ENCODE measurements around the gene SNX20.

The SNX20 gene

DNA sequence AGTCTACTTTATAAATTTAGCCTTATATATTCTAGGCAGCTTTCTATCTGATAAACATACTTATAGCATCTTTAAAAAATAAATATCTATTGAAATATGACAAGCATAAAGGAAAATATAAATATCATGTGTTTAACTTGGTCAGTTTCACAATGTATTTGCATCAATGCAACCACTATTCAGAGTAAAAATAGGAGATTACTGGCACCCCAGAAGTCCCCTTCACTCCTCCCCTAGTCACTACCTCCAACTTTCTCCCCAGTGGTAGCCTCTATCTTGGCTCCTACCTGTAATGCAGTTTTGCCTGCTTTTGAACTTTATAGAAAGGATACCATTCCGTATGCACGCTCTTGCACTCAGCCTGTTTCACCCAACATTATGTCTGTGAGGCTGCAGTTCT, 9.1 kb upstream of the SNX20 start:
- DNase-seq (ENCODE audit: extremely low read depth, insufficient read length), result no peak
- no peak overlapping the region for H3K4me3 ChIP-seq (replicated peaks; ENCODE audit: low read depth, low read length)
- no peaks in the 10 kb centered on the region for H3K36me3 ChIP-seq (ENCODE audit: control insufficient read depth, insufficient read depth, low read length)
- H3K27me3 ChIP-seq (replicated peaks; ENCODE audit: control insufficient read depth, insufficient read depth, low read length), result no peaks in the 10 kb centered on the region
- TF ChIP-seq, protein P1, sequence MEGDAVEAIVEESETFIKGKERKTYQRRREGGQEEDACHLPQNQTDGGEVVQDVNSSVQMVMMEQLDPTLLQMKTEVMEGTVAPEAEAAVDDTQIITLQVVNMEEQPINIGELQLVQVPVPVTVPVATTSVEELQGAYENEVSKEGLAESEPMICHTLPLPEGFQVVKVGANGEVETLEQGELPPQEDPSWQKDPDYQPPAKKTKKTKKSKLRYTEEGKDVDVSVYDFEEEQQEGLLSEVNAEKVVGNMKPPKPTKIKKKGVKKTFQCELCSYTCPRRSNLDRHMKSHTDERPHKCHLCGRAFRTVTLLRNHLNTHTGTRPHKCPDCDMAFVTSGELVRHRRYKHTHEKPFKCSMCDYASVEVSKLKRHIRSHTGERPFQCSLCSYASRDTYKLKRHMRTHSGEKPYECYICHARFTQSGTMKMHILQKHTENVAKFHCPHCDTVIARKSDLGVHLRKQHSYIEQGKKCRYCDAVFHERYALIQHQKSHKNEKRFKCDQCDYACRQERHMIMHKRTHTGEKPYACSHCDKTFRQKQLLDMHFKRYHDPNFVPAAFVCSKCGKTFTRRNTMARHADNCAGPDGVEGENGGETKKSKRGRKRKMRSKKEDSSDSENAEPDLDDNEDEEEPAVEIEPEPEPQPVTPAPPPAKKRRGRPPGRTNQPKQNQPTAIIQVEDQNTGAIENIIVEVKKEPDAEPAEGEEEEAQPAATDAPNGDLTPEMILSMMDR (IDR thresholded peaks at IDR 0.05; ENCODE audit: insufficient read depth, low read length, poor library complexity, severe bottlenecking), result no peak

DNA sequence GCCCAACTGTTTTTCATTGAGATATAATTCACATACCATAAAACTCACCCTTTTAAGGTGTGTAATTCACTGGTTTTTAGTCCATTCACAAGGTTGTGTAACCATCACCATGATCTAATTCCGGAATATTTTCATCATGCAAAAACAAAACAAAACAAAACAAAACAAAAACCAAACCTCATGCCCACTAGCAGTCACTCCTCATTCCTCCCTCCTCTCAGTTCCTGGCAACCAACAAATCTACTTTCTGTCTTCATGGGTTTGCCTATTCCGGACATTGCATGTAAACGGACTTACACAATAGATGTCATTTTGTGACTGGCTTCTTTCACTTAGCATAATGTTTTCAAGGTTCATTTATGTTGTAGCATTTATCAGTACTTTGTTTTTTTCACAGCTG, 7.8 kb upstream of the SNX20 start:
- Histone ChIP-seq H3K27me3 (replicated peaks; ENCODE audit: control insufficient read depth, insufficient read depth, low read length) (no peaks in the 10 kb centered on the region), H3K4me3 (replicated peaks; ENCODE audit: low read depth, low read length) (no peak overlapping the region), H3K36me3 (ENCODE audit: control insufficient read depth, insufficient read depth, low read length) (no peaks in the 10 kb centered on the region)
- TF ChIP-seq, protein P1 (IDR thresholded peaks at IDR 0.05; ENCODE audit: insufficient read depth, low read length, poor library complexity, severe bottlenecking), result no peak
- DNase-seq (ENCODE audit: extremely low read depth, insufficient read length), result no peak

DNA sequence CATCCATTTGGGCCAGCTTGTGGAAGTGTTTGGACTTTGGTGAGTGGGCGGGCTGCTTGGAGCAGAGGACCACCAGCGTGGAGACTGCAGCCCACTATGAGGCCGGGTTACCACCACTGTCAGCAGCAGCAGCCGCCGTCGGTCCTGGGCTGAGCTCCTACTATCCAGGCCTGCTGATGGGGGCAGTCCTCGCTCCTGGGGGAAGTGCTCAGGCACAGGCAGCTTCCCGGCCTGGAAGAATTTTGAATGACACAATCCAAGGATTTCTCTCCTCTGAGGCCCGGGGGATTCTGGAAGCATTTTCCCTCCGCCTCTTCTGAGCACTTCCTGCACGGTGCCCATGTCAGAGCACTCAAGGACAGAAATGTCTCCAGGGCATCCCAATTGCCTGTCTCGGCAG, 7.0 kb upstream of the SNX20 start:
- TF ChIP-seq, protein P1 (IDR thresholded peaks at IDR 0.05; ENCODE audit: insufficient read depth, low read length, poor library complexity, severe bottlenecking), result no peak
- Histone ChIP-seq H3K4me3 (replicated peaks; ENCODE audit: low read depth, low read length) (no peak overlapping the region), H3K36me3 (ENCODE audit: control insufficient read depth, insufficient read depth, low read length) (no peaks in the 10 kb centered on the region), H3K27me3 (replicated peaks; ENCODE audit: control insufficient read depth, insufficient read depth, low read length) (no peaks in the 10 kb centered on the region)
- no peak for DNase-seq (ENCODE audit: extremely low read depth, insufficient read length)

DNA sequence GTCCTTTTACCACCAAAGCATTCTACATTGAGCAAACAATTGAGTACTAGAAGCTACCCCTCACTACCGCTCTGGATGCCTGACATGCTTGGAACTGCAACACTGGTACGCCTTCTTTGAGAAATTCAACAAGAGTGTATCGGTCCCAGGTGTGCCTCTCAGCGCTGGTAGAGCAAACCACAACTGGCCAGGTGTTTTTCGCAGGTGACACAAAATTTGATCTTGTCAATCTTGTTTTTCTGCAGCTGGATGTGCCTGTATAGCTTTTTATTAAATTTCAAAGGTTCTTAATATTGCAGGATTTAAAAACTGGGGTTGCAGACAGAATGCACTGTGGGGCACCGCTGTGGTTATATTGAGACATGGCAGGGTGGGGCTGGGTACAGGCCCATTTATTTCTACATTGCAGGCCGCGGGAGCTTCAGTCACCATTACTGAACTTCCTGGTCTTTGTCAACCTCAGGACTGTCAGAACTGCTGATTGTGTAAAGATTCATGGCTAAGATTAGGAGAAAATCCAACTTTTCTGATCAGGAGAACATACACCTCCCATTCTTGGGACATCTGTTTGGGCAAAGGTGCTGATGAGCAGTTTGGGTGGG, 4.5 kb upstream of the SNX20 start:
- DNase-seq (ENCODE audit: extremely low read depth, insufficient read length), result no peak
- H3K27me3 ChIP-seq (replicated peaks; ENCODE audit: control insufficient read depth, insufficient read depth, low read length), result no peaks in the 10 kb centered on the region
- no peaks in the 10 kb centered on the region for H3K36me3 ChIP-seq (ENCODE audit: control insufficient read depth, insufficient read depth, low read length)
- H3K4me3 ChIP-seq (replicated peaks; ENCODE audit: low read depth, low read length), result no peak overlapping the region
- TF ChIP-seq, protein P1 (IDR thresholded peaks at IDR 0.05; ENCODE audit: insufficient read depth, low read length, poor library complexity, severe bottlenecking), result no peak

DNA sequence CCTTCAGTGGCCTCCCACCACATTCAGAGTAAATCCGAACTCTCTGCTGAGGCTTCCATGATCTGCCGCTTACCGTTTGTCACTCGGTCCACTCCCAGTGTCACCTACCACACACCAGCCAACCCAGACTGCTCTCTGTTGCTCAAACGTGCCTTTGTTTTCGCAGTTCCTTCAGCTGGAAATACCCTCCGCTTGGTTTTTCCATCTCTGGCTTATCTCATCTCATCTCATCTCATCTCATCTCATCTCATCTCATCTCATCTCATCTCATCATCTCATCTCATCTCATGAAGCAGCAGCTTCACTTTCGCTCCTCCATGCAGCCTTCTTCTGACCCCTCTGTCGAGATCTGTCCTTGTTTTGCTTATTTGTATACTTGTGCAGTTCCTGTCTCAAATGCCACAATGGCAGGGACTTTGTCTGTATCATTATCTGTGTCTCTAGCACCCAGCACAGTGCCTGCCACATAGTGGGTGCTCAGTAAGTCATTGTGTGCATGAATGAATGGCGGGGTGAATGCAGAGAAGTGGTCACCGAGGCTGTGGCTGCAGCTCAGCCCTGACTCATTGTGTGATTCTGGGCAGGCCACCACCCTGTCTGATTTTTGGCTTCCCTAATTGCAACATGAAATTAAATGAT, 3.8 kb upstream of the SNX20 start:
- TF ChIP-seq, protein P1 (IDR thresholded peaks at IDR 0.05; ENCODE audit: insufficient read depth, low read length, poor library complexity, severe bottlenecking), result no peak
- peak; percentile 38 for DNase-seq (ENCODE audit: extremely low read depth, insufficient read length)
- Histone ChIP-seq H3K36me3 (ENCODE audit: control insufficient read depth, insufficient read depth, low read length) (no peaks in the 10 kb centered on the region), H3K27me3 (replicated peaks; ENCODE audit: control insufficient read depth, insufficient read depth, low read length) (no peaks in the 10 kb centered on the region), H3K4me3 (replicated peaks; ENCODE audit: low read depth, low read length) (no peak overlapping the region)

Data from GM06990 (cell line).